GM19099 (cell line): ENCODE results near the gene CYTH2.

Experiments
- POLR2A ChIP-seq: IDR thresholded peaks from 3 replicates; pipeline ENCODE4 v1.6.1; 2011; ENCODE audit warnings: low read depth; ENCODE audit not compliant: insufficient read length; ENCODE audit errors: extremely low read depth

CYTH2 gene

GRCh38 chr19:48495396-48495795 lies 26.2 kb downstream of the CYTH2 start:
- TF ChIP-seq POLR2A, result no peak

DNA sequence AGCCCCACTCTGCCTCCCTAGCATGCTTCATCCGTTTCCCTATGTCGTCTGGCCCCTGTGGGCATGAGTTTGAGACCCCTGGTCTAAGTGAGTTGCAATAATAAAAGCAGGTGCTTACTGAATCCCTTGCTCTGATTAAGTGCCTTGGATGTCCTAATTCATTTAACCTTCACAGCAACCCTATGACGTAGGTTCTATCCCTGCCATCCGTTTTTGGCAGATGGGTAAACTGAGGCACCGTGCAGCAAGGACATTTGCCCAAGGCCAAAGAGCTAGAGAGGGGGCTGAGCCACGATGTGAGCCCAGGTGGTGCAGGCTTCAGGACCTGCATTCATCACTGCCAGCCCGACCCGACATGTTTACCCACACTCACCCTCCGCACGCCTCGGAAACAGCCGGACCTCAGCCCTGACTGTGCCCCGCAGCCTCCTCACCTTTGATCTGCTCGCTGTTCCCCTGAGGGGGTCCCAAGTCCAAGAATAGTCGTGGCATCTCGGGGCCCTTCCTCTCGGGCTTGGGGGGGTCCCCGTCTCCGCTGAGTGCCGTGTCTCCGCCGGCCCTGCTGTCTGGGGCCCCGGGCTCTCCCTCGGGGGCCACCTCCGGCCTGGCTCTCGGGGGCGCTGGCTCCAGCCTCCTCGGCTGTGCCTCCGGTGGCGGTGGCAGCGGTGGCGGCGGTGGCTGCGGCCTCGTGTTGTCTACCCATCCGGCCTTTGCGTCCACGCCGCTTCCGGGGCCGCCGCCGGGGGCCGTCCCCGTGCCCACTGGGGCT lies 28.0 kb downstream of the CYTH2 start:
- TF ChIP-seq POLR2A, result no peak

DNA sequence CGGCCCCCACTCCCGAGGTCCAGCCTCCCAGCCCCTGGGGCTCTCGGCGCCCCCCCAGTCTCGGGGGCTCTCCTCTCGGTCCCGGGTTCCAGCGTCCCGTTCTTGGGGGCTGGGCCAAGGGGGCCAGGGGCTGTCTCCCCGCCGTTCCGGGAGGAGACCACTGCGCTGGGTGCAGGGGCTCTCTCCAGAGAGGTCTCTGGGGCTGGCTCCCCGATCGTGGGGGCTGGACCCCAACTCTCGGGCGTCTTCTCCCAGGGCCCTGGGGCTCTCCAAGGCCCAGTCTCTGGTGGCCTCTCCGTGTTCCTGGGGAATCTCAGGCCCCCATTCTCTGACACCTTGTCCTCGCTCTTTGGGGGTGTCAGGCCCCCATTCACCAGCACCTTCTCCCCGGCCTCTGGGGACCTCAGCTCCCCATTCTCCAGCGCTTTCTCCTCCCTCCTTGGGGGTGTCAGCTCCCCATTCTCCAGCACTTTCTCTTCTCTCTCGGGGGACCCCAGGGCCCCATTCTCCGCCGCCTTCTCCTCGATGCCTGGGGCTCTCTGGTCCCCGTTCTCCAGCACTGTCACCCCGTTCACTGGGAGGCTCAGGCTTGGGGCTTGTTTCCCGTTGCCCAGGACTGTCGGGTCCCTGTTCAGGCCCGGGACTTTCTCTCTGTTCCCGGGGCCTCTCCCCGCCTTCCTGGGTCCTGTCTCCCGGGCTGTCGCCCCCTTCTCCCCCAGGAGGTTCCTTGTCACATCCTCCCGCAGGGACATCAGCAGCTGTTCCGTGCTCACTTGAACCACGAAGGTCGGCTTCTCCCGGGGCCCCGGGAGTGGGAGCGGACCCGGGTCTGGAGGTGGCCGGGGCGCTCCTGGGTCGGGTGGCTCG lies 28.8 kb downstream of the CYTH2 start:
- no peak for TF ChIP-seq POLR2A

- no peak for TF ChIP-seq POLR2A
Measured at GRCh38 chr19:48498595-48499311, 29.6 kb downstream of the CYTH2 start.

DNA sequence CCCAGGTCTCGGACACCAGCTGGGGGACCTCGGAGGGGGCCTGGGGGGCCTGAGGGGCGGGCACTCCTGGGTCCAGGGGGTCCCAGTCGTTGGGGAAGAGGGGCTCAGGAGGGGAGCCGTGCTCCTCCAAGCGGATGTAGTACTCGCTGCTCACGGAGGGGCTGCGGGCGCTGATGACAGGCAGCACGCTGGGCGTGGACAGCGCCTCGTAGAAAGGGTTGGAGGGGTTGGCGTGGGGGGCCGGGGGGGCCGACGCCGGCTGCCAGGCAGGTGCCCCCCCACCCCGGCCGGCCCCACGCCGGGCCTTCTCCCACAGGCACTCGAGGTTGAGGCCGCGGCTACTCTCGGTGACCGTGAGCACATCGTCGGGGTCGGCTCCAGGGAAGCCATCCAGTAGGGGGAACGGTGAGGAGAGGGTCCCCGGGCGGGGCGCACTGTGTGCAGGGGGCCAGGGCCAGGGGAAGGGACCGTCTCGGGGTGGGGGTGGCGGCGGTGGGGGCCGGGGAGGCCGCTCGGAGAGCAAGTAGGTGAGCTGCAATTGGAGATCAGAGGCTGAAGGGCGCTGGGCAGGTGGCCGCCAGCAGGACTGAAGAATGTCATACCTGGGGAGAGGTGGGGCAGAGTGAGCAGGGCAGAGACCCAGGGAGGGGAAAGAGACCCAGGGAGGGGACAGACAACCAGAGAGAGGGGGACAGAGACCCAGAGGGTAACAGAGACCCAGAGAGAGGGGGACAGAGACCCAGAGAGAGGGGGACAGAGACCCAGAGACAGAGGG lies 30.3 kb downstream of the CYTH2 start:
- TF ChIP-seq POLR2A, result no peak

DNA sequence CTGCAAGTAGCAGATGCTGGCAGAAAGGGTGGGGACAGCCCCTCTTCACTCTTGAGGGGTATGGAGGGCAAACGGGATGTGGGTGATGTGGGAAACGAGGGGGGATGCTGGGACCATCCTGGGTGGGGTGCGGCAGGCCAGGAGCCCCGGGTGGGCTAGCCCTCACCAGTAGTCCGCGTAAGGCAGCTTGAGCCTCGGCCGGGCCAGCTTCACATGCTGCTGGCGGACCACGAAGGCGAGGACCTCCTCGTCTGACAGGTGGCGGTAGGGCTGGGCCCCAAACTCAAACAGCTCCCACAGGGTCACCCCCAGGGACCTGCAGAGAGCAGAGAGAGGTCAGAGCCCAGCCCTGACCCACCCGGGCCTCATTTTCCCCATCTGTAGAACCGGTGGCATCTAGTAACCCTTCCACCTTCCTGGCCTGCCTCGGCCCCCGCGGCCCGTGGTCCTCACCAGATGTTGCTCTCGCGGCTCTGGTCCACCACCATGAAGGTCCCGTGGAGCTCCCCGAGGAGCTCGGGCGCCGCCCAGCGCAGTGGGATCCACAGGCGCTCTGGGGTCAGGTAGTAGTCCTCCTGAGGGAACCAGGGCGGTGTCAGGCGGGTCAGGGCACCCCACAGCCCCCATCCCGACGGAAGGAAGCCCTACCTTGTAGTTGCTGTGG lies 31.8 kb downstream of the CYTH2 start:
- TF ChIP-seq POLR2A, result no peak

DNA sequence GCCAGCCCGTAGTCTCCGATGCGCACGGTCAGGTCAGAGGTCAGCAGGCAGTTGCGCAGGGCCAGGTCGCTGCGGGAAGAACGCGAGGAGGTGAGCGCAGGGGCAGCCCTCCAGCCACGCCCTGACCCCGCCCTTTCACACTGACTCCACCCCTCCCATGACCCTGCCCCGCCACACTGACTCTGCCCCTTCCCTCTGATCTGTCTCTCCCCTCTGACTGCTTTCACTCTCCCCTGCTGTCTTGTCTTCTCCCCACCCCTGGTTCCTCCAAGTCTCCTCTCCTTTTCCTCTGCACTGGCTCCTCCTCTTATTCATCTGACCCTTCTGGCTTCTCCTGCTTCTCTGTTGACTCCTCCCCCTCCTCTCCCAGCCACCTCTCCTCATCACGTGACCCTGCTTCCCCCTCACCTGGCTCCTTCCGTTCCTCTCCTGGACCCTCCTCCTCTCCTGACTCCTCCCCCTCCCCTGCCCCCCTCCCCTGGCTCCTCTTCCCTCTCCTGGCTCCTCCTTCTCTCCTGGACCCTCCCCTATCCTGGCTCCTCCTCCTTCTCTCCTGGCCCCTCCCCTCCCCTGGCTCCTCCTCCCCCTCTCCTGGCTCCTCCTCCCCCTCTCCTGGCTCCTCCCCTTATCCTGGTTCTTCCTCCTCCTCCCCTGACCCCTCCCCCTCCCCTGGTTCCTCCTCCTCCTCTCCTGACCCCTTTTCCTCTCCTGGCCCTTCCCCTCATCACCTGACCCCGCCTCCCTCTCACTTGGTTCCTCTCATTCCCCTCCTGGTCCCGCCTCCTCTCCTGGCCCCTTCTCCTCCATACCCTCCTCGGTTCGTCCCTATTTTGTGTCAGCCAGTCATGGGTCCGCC lies 32.6 kb downstream of the CYTH2 start:
- no peak for TF ChIP-seq POLR2A

DNA sequence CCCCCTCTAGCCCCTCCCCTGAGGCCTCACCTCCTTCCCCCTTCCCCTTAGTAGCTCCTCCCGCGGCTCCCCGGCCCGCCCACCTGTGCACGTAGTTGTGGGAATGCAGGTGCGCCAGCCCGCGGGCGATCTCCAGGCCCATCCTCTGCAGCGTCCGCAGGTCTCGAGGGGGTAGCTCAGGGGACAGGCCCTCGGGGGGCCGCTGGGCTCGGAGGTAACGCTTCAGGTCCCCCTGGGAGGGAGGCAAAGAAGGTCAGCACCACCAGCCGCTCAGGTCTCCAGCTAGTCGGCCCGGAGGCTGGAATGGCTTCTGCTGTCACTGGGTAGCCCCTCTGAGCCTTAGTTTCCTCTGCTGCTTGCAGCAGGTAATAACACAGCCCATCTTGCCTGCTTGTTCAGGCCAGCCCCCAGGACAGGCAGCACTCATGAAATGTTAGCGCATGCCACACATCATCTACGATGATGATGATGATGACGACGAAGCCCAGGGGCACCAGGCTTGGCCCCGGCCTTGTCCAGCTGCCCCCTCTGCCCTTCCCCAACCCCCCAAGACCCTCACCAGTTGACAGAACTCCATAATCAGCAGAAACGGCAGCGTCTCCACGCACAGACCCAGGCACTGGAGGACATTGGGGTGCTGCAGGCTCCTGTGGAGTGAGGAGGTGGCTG lies 33.3 kb downstream of the CYTH2 start:
- no peak for TF ChIP-seq POLR2A

DNA sequence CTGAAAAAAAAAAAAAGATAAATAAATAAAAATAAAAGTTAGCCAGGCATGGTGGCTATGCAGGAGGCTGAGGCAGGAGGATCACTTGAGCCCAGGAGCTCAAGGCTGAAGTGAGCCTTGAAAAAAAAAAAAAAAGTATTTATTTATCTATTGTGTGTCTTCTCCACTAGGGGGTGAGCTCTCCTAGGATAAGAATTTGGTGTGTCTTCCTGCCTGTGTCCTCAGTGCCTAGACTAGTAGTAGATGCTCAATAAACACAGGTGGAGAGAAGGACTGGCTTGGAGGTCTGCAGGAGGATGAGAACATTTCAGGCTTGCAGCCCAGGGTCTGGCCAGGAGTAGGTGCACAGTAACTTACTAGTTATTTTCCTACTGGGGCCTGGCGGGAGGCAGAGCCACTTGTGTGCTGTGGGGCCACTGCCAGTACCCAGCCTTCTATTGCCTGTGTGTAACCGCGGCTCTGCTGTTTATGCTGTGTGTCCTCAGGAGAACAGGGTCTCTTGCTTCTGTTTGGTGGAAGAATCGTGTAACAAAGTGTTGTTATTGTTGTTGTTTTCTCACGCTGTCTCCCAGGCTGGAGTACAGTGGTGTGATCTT lies 37.1 kb downstream of the CYTH2 start:
- TF ChIP-seq POLR2A, result no peak

GRCh38 chr19:48507911-48508439 lies 38.8 kb downstream of the CYTH2 start:
- TF ChIP-seq POLR2A, result no peak

- TF ChIP-seq POLR2A, result no peak
Measured at GRCh38 chr19:48508729-48509411, 39.7 kb downstream of the CYTH2 start.
